Heart left ventricle (tissue), 13 donors: ENCODE measurements around the gene MAPK10.

Experiments
- POLR2A ChIP-seq, 2 donors: fragments of 450-650 bp; IDR thresholded peaks; one replicate each; pipeline ENCODE4 v1.6.1; 2017; ENCODE audit warnings: antibody characterized with exemption in 2 of 2, mild to moderate bottlenecking in 2 of 2, moderate library complexity in 2 of 2
- TF ChIP-seq, protein P1 (sequence below), 12 donors: fragments of 200-600 bp; sonication (generic) in 4 of 12; IDR thresholded peaks; one replicate each; pipeline versions ENCODE4 v1.5.0 to v1.8.0; 2018 to 2022; ENCODE audit warnings: antibody characterized with exemption in 12 of 12, mild to moderate bottlenecking in 5 of 12
- donor health status: ischemic (EF 13 %, LVEDD 7.1; RV severe dilation, severe dysfunction).
- donor health status: DM: no; HTN: yes; CAD: no.
- donor health status: DM: no; HTN: no; CAD: no.
- donor health status: ischemic (EF 25% LVEDD 6.9; RV normal size, moderate dysfunction).
- donor health status: ischemic (EF 25% LVEDD 5.7; RV mildly dilated, moderate dysfunction).
- donor health status: ischemic (EF 35%, LVEDD 5.7; RV mildly dilated, moderate dysfunction).
- donor health status: nonischemic (EF 11% LVEDD 7.7; RV severe dilation, severe dysfunction).
- donor health status: DM: yes; HTN: yes; CAD: no.
- donor health status: PGD.
- donor health status: ischemic (EF 29% LVEDD 5.4; RV normal size, mild dysfunction).
- donor health status: nonischemic (EF 23%, LVEDD 6.1; RV moderate dilation, normal function).

DNA sequence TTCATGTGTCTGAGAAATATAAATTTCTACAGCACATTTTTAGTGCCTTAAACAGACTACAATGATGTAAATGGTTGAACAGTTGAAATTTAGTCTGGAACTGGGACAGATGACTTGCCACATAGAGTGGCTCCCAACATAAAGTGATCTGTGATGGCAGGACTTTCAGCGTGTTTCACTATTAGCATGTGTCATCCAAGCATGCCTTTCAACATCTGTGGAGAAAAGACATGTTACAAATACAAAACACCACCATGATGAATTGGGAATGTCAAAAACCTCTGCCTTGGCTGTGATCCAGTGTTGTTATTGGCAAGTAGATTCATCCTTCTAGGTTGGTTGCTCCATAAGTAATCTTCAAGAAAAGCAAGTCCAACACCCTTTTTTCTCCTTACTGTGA lies 348.7 kb downstream of the MAPK10 start:
- TF ChIP-seq, protein P1, sequence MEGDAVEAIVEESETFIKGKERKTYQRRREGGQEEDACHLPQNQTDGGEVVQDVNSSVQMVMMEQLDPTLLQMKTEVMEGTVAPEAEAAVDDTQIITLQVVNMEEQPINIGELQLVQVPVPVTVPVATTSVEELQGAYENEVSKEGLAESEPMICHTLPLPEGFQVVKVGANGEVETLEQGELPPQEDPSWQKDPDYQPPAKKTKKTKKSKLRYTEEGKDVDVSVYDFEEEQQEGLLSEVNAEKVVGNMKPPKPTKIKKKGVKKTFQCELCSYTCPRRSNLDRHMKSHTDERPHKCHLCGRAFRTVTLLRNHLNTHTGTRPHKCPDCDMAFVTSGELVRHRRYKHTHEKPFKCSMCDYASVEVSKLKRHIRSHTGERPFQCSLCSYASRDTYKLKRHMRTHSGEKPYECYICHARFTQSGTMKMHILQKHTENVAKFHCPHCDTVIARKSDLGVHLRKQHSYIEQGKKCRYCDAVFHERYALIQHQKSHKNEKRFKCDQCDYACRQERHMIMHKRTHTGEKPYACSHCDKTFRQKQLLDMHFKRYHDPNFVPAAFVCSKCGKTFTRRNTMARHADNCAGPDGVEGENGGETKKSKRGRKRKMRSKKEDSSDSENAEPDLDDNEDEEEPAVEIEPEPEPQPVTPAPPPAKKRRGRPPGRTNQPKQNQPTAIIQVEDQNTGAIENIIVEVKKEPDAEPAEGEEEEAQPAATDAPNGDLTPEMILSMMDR (IDR thresholded peaks at IDR 0.05), result no peak
- TF ChIP-seq POLR2A (IDR thresholded peaks at IDR 0.05), result no peak
